Posterior vena cava (tissue), 2 donors: ENCODE results near the gene SAMD14. TPM values are rescaled to one million over a fixed set of nuclear protein-coding genes. Genes with fewer than 3 reads are reported as not detected.

Experiments used
- DNase-seq: peaks from one replicate; pipeline ENCODE4 v3.0.0-alpha.2; 2020; ENCODE audit warnings: low spot score
- intact Hi-C, 2 donors: fragments of 100-400 bp; cut with DNase I; formaldehyde crosslinking; loops; one replicate each; pipeline versions ENCODE4 v1.14.1 to v1.14.2; 2022 to 2023
- total RNA-seq, 2 donors: library from RNA; stranded (reverse); fragmentation: NEBNext Ultra II Directional; extraction: Animal tissue kit (Norgen Biotek cat#: 25700); gene quantifications; one replicate each; pipeline ENCODE4 v1.2.1, GENCODE V29; 2021
- donor health status: DM: yes; HTN: yes; CAD: no.
- donor health status: DM: yes; HTN: yes; CAD: no.

Gene SAMD14
- total RNA-seq, 2 donors from 2014 or later, result 6.6 to 6.7 TPM

DNA sequence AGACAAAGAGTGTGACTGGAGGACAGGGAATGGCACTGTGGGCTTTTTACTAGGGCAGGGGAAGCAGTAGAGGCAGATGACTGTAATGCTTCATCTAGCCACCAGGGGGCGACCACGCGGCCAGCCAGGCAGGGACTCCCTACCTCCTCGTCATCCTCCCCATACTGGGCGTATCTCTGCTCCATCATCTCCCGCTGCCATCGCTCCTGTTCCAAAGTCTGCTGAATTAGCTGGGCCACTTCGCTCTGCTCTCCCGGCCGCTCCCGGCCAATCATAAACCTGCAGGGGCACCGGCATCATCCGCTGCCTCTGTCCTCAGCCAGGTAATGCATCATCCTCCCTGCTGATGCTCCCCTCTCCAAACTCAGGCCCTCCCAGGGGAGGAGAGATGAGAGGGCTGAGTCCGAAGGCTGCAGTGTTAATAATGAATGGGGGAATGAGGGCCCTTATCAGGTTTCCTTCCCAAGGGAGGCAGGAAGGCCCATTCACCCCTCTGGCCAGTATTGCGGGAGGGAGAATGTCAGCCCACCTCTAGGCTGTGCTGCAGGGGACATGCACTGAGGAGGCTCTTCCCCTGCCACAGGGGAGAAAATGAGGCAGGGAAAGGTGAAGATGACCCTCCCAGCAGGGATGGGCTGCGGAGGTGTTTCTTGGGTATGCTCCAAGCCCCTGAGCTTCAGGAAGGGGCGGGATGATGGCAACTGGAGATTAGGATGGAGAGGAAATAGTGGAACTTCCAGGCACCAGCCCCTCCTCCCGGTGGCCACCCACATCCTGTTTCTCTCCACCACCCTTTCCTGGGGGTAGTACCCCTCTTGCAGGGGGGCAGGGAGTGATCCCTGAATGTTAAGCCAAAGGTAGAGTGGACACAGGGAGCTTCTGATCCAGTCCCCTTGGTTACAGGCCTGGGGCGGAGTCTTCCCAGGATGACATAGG lies 10.3 kb upstream of the SAMD14 start:
- intact Hi-C loops, result no loop called here
- DNase-seq, result peak; percentile 95

DNA sequence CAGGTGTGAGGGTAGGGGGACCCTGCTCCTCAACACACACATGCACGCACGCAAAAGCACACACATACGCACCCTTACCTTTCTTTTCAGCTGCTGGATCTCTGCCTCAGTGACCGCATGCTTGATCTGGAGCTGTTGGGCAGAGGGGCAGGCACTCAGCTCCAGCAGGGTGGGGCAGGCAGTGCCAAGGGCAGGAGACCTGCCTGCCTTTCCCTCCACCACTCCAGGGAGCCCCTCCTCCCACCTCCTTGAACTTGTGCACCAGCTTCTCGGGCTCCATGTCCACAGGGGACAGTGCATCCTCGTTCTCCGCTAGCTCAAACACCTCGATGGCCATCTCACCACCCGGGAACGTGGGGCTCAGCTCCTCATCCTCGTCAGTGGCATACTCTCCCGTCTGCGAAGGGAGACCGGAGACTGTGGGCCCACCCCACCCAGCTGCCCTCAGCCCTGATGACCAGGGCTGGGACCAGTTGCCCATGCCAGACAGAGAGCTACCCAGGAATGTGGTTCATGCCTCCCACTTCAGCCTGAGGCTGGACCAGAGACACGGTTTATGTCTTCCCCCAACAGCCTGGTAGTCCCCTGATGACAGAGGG lies 9.3 kb upstream of the SAMD14 start:
- intact Hi-C loops, result no loop called here
- DNase-seq, result no peak

DNA sequence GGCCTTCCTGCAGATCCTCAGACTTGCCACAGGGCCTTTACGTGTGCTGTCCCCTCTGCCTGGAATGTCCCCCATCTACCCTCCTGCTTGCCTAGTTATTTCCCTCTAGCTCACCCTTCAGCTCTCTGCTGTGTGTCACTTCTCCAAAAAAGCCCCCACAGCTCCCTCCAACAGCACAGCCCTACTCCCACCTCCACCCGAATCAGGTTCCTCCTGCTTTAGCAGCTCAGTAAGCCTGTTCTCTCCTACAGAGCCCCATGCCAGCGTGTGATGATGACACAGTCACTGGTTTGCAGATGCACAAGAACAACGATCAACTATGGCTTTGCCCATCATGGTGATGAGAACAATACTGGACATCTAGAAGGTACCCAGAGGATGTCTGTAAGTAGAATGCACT lies 7.1 kb upstream of the SAMD14 start:
- intact Hi-C loops, result loop anchor here in 1 of 2 donors (1.0 kb wide), 1 partner anchor 18 kb away; no protein-coding TSS in a partner anchor
- no peak for DNase-seq

DNA sequence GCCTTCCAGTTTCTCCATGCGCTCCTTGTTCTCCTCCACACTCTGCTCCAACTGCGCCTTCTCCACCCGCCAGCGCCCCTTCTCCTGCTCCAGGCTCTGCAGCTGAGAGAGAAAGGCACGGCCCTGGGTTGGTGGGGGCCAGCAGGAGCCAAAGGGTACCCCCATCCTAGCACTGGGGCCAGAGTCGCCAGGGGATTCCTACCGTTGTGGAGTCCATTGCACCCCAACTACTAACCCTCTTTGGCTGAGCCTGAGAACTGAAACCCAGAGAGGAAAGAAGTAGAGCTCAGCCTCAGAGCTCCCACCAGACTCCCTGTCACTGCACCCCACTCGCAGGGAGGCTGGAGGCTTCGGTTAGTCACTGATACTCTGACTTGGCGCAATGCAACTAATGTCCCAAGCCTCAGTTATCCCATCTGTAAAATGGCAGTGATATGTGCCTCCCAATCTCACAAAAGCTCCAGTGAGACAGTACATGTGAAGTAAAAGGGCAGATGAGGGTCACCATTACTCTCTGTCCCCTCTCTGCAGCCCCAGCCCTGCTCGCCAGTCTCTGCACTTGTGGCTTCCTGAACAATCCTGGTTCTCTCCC lies 6.2 kb upstream of the SAMD14 start:
- intact Hi-C loops, result no loop called here
- no peak for DNase-seq

DNA sequence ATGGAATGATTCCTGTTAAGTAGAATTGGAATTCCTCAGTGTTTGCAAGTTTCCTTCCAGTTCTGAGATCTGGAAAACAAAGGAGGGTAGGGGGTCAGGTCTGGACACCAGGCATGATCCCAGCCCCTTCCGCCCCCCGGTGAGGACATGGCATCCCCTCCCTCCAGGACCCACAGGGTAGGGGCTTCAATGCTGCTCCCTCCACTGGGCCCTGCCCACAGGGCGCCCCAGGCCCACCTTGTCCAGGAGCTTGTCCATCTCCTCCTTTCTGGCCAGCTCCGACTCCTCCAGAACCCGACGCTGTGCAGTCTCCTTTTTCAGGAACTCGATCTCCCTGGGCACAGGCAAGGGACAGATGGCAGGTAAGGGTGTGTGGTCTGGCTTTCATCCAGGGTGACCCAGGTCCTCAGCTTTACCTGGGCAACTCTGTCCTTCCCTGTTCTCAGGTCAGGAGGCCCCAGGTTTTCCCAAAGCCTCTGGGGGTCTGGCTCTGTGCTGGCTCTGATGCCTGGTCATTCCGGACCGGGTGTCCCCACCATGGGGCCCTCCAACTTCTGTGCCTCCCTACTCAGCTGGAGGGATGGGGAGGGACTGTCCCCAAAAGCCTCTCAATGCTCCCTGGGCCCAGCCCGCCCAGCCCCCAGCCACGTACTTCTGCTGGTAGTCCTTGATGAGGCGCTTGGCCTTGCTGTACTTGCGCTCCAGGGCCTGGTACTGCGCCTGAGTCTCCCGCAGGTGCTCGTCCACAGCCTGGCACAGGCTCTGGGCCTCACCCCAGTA lies 5.5 kb upstream of the SAMD14 start:
- DNase-seq, result no peak
- intact Hi-C loops, result no loop called here

DNA sequence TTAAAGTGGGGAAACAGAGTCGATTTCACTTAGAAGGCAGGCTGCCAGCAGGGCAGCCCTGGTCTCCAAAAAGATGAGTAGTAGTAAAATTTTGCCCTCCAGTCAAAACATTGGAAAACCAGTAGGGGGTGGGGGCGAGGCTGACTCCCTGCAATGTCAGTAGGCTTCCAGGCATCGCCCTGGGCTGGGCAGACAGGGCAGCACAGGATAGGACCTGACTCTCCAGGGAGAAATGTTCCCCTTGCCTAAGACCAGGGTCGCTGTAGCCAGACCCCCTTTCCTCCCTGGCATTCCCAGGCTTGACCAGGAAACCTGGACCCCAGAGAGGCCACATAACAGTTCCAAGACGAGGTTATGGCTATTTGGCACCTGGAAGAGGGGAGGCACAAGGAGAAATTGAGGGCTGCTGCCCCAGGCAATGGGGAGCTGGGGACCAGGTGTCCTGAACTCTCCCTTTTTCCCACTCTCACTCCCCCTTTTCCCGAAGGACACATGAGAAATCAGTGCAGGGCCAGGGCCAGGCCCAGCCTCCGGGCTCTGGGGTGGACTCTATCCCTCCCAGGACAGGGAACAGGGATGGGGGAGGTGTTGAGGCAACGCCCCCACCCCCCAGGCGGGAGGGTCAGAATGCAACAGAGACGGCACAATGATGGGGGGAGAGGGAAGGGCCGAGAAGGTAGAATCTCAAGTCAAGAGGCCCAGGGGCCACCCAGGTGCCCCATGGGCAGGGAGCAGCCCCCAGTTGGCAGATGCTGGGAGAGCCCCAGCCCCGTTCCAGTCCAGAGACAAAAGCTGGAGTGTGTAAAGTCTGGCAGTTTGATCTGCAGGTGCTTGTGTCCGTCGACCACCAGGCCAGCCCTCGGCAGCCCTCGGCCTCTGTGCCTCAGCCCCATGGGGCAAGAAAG lies 4.5 kb upstream of the SAMD14 start:
- intact Hi-C loops, result no loop called here
- peak; percentile 78 for DNase-seq

DNA sequence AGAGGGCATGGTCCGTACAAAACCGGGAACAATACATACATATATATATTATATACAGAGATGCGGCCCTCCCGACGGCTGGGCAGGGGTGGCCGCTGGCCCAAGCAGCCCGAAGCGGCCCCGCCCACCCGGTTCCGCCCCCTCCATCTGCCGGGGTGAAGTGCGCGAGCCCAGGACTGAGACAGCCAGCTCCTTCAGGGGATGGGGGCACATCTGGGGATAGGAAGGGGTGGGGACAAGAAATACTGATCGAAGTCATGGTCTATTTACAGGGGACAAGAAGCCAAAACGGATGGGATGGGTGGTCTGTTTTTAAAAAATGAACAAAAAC lies 3.8 kb upstream of the SAMD14 start:
- intact Hi-C loops, result no loop called here
- DNase-seq, result no peak

DNA sequence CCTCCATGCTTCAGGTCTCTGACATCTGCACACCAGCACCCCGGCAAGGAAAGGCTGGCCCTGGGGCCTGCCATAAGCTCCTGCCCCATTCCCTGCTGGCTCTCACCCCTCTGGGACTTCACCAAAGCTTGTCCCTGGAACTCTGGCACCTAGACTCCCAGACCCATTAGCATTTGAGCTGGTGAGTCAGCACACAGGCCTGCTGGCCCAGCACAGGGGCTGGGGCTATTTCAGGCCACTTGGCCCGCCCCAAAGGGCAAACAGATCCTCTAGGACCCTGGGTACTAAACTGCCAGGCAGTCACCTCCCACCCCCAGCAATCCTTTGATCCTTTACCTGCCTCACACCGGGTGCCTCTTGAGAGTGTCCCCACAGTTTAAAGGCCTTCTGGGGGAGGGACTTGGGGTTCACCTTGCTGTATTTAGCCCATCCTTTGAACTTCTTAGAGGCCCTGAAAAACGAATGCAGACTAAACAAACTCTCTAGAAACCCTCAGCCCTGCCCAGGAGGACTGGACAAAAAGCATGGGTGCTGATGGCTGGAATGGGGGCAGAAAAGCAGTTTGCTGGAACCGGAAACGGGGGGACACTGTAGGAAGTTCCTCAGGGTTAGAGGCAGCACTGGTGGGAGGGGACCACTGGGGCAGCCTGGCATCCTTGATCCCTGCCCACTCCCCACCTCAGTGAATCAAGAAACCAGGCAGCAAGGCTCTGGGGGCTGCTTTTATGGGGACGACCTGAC lies 3.2 kb upstream of the SAMD14 start:
- no peak for DNase-seq
- intact Hi-C loops, result no loop called here

DNA sequence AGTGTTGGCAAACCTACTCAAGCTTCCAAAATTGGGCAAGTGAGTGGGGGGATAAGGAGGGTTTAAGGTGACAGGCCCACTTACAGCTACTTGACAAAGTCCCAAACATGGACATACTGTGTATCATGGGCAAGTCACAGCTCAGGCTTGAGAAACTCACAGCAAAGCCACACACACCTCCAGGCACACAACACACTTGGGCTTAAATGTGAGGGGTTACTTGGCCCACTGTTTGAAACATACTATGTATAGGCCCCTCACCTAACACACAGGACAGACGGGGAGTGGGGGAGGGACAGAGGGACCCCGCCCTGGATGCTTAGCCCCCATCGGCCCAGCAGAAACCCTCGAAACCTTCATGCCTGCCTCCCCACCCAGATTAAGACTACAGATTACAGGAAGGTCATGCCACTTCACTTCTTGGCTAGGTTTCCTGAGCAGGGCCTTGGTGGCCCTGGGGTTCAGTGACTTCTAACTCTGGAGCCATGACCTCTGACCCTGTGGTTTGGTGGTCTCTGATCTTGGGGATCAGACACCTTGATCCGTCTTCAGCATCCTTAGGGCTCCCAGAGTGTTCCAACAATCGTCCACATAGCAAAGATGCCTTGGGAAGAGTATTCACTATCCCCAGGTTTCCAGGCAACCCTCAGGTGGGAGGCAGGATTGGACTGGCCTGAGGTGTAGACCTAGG lies 2.3 kb upstream of the SAMD14 start:
- no peak for DNase-seq
- intact Hi-C loops, result no loop called here

DNA sequence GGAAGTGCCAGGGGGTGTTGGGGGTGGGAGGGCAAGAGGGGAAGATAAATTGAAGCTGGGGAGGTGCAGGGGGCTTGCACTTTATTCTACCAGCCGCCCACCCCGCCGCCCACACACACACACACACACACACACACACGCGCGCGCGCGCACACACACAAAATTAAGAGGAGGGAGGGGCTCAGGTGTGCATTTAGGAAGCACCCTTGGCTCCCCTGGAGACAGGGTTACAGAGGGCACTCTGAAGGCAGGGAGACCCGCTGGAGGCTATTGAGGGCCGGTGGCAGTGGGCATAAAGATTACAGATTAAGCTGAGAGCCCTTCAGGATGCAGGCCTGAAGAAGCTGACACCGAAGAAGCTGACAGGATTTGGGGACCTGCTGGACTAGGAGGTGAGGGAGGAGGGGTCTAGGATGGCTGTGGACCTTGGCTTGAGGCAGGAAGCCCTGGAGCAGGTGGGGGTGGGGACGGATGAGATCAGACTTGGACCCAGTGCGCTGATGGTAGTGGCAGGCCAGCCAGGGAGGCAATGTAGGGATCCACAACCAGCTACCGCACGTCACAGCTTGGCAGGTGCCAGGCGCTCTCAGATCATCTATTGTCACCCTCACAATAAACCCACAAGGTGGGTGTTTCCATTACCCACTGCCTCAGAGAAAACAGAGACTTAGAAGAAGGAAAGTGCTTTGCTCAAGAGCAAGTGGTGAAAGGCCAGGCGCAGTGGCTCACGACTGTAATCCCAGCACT lies 772 bp upstream of the SAMD14 start:
- DNase-seq, result no peak
- intact Hi-C loops, result loop anchor here in 1 of 2 donors (2.0 kb wide), 1 partner anchor 30 kb away; no protein-coding TSS in a partner anchor

DNA sequence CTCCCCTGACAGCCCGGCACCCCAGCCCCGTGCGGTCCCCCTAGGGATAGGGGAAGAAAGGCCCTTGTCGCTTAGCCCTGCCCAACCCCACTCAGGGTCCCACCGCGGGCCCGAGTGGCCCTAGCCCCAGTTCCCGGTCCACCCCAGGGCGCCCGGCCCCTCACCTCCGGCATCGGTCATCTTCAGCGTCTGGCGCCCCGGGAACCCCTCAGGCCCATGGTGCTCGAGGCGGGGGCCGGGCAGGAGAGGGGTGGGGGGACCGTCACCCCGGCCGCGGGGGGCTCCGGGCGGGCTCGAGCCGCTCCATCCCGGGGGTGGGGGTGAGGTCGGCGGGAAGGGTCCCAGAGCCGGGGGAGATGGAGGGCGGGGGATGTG lies 620 bp downstream of the SAMD14 start:
- intact Hi-C loops, result loop anchor here in 1 of 2 donors (10.0 kb wide), 1 partner anchor 165 kb away; no protein-coding TSS in a partner anchor
- no peak for DNase-seq

DNA sequence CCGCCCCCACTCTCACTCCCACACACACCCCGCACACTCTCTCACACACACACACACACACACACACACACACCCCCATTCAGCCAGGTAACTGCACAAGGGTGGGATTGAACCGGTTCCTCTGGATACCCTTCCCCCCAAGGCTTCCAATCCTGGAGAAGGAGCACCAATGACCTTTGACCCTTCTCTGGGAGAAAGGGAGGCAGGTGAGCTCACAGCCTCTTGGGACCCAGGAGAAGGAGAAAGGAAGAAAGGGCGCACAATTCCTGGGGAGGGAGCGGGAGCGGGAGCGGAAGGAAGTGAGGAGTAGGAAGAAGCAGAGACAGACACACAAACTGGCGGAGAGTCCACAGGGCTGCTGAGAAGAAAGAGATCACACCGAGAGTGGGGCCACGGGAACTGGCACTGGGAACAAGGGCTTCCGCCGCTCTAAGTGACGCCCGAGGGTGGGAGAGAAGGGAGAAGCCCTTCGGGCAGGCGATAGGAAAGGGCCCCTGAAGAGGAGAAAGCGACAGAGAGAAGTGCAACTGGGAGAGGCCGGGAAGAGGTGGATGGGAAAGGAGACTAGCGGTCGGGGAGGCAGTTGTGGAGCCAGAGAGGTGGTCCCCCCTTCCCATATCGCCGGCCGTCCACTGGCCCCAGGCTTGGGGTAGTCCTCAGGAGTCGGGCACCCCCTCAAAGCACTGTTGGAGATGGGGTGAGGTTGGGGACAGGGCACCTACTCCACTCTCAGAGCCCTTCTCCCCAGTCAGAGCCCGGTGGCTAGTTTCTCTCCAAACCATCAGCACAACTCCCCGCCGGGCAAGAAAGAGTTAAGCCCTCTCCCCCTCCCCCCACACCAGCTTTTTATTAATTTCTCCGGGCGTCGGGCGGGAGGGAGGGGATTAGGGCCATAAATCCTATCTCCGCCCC lies 1.3 kb downstream of the SAMD14 start:
- DNase-seq, result no peak
- intact Hi-C loops, result loop anchor here in 1 of 2 donors (10.0 kb wide), 1 partner anchor 166 kb away; no protein-coding TSS in a partner anchor

DNA sequence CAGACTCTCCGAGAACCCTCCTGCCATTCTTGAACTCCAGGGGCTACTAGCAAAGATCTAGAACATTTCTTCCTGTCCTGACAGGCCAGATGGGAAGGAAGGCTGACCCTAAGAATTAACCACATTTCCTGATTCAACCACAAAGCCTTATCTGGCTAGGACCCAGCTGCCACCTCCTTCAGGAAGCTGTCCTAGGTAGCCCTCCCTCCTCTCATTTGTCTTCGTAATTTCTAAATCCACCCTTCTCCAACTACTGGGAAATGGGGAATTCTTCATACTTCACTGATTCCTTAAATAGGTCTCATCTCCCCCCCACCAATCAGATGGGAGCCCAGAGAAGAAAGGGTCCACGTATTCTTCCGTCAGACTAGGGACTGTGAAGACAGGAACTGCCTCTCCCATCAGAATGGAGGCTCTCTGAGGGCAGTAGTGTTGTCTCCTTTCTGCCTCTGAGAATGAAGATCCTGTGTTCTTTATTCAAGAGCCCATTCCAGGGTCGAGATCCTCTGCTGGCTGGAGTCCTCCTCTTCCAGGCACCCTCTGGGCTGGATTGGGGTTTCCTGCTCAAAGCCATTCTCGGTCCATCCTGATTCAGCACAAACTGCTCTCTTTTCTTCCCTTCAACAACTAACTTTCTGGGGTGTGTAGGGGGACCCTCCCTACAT lies 2.1 kb downstream of the SAMD14 start:
- DNase-seq, result no peak
- intact Hi-C loops, result loop anchor here in 1 of 2 donors (10.0 kb wide), 1 partner anchor 167 kb away; no protein-coding TSS in a partner anchor

DNA sequence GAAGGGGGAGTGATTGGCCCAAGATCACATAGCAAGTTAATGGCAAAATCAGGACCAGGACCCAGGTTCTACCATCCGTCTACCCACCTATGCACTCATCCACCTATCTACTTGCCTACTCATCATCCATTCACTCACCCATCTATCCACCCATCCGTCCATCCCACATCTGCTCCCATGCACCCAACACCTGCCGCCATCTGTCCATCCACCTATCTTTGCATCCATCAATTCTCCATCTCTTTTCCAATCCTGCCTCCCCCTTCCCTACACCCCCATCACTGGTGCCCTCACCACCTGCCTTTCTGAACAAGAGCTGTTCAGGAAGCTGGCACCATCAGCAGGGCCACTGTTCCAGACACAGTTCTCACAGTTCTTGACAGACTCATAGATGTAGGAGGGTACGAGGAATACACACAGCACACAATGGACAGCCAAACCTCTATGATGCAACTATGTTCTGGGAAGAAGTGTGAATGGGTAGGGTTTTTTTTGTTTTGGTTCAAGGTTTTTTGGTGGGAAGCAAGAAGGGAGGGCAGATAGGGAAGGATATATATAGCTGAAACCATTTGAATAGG lies 4.5 kb downstream of the SAMD14 start:
- DNase-seq, result no peak
- intact Hi-C loops, result loop anchor here in 1 of 2 donors (10.0 kb wide), 1 partner anchor 169 kb away; no protein-coding TSS in a partner anchor
